DND-41 (cell line): ENCODE data around the gene CD37.
"Not testable (repeated sequence)": the region's sequence is repeated elsewhere in the genome, so short reads cannot be mapped to it uniquely, and the experiment has no call there.

Source experiments
- ATAC-seq: fragments of 200-7000 bp; cut with Tn5 transposase; 3 replicates; pipeline ENCODE4 v1.9.1; 2021; ENCODE audit warnings: low read depth; ENCODE audit not compliant: insufficient read depth
- DNase-seq: peaks from one replicate; pipeline ENCODE4 v3.0.0-alpha.2; 2020
- H2AFZ ChIP-seq: 2 replicates; pipeline ENCODE4 v1.6.0; 2012; ENCODE audit warnings: low read depth, low read length
- H3K27ac ChIP-seq: 2 replicates; pipeline ENCODE4 v1.5.1; 2012; ENCODE audit warnings: low read length, inconsistent platforms
- H3K27me3 ChIP-seq: fragments of 200-600 bp; sonication (generic); 2 replicates; pipeline ENCODE4 v1.6.0; 2012; ENCODE audit warnings: low read length, mild to moderate bottlenecking, inconsistent platforms; ENCODE audit not compliant: insufficient read depth, poor library complexity
- H3K36me3 ChIP-seq: 2 replicates; pipeline ENCODE4 v1.5.1; 2012; ENCODE audit warnings: low read length, inconsistent platforms; ENCODE audit not compliant: insufficient read depth
- H3K4me1 ChIP-seq: 2 replicates; pipeline ENCODE4 v1.5.1; 2012; ENCODE audit warnings: mild to moderate bottlenecking, low read length; ENCODE audit not compliant: insufficient read depth
- H3K4me2 ChIP-seq: 2 replicates; pipeline ENCODE4 v1.6.0; 2012; ENCODE audit warnings: mild to moderate bottlenecking, moderate library complexity, low read length, inconsistent platforms; ENCODE audit not compliant: insufficient read depth
- H3K4me3 ChIP-seq, 2 experiments: fragments of 200-600 bp in 1 of 2; shearing (Covaris generic) in 1 of 2; 2 replicates each; pipeline ENCODE4 v1.5.1; 2012 to 2016; ENCODE audit warnings: inconsistent platforms in 2 of 2, low read length in 2 of 2, mild to moderate bottlenecking in 2 of 2, low read depth in 1 of 2, moderate library complexity in 1 of 2
- H3K79me2 ChIP-seq: 2 replicates; pipeline ENCODE4 v1.6.0; 2012; ENCODE audit warnings: low read length, inconsistent platforms; ENCODE audit not compliant: insufficient read depth
- H3K9ac ChIP-seq: 2 replicates; pipeline ENCODE4 v1.6.0; 2012; ENCODE audit warnings: low read depth, mild to moderate bottlenecking, inconsistent platforms, low read length, moderate library complexity
- H3K9me3 ChIP-seq: 2 replicates; pipeline ENCODE4 v1.5.1; 2012; ENCODE audit warnings: low read length, moderate library complexity, mild to moderate bottlenecking, inconsistent platforms; ENCODE audit not compliant: insufficient read depth, severe bottlenecking
- H4K20me1 ChIP-seq: 2 replicates; pipeline ENCODE4 v1.6.0; 2012; ENCODE audit warnings: low read length; ENCODE audit not compliant: insufficient read depth
- EZH2 ChIP-seq: IDR thresholded peaks from 3 replicates; pipeline ENCODE4 v1.6.1; 2012; ENCODE audit warnings: borderline replicate concordance, low read depth, mild to moderate bottlenecking, moderate library complexity, low read length, inconsistent platforms; ENCODE audit not compliant: severe bottlenecking
- TF ChIP-seq, protein P1 (sequence below): IDR thresholded peaks from 2 replicates; pipeline ENCODE4 v1.5.1; 2012; ENCODE audit warnings: borderline replicate concordance, low read length, moderate library complexity, mild to moderate bottlenecking; ENCODE audit not compliant: poor library complexity, severe bottlenecking; ENCODE audit errors: extremely low read depth

The CD37 gene

GRCh38 chr19:49335071-49335783, at the start of gene CD37:
TSS of gene CD37 (plus strand) at chr19:49335406. CDS start at chr19:49335541, 135 bp downstream.
- H3K4me2 ChIP-seq = peak within 1 kb of the TSS; percentile 27; the same call in 1 of the 2 replicates
- H3K4me3 ChIP-seq = 0 out of 4 replicates have a peak within 1 kb of the TSS, but pooled peaks of 1 of the 2 experiments have one; percentile 8
- no peaks in the 10 kb centered on the region for H3K79me2 ChIP-seq
- no peaks in the 10 kb centered on the region for H3K27me3 ChIP-seq
- DNase-seq = peak; percentile 20
- H4K20me1 ChIP-seq = no peaks in the 10 kb centered on the region
- no peak within 1 kb of the TSS for H3K9ac ChIP-seq
- peaks cover 11% of the 10 kb centered on the region for H3K4me1 ChIP-seq
- H2AFZ ChIP-seq = 0 out of 2 replicates have a peak within 1 kb of the TSS, but pooled peaks have one; percentile 28
- TF ChIP-seq, protein P1, sequence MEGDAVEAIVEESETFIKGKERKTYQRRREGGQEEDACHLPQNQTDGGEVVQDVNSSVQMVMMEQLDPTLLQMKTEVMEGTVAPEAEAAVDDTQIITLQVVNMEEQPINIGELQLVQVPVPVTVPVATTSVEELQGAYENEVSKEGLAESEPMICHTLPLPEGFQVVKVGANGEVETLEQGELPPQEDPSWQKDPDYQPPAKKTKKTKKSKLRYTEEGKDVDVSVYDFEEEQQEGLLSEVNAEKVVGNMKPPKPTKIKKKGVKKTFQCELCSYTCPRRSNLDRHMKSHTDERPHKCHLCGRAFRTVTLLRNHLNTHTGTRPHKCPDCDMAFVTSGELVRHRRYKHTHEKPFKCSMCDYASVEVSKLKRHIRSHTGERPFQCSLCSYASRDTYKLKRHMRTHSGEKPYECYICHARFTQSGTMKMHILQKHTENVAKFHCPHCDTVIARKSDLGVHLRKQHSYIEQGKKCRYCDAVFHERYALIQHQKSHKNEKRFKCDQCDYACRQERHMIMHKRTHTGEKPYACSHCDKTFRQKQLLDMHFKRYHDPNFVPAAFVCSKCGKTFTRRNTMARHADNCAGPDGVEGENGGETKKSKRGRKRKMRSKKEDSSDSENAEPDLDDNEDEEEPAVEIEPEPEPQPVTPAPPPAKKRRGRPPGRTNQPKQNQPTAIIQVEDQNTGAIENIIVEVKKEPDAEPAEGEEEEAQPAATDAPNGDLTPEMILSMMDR = no peak
- no peak for TF ChIP-seq EZH2
- no peak for ATAC-seq
- no peaks in the 10 kb centered on the region for H3K9me3 ChIP-seq
- H3K27ac ChIP-seq = no peak within 1 kb of the TSS
- no peaks in the 10 kb centered on the region for H3K36me3 ChIP-seq

DNA sequence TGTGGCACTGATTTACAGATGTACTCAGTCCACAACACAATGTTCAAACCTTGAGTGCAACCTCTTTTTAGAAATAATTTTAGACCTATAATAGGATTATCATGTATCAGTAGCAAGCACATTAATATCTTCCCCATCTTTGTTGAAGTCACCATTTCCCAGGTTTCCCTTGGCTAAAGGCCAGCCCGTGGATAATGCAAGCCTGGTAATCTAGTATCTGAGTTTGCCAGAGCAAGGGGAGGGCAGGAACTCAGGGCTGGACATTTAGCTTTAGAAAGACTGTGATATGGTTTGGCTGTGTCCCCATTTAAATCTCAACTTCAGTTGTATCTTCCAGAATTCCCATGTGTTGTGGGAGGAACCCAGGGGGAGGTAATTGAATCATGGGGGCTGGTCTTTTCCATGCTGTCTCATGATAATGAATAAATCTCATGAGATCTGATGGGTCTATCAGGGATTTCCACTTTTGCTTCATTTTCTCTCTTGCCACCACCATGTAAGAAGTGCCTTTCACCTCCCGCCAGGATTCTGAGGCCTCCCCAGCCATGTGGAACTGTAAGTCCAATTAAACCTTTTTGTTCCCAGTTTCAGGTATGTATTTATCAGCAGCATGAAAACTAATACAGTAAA, 48.0 kb upstream of the CD37 start:
- H3K4me1 ChIP-seq = no peaks in the 10 kb centered on the region
- H2AFZ ChIP-seq = no peak overlapping the region
- DNase-seq (no peak), ATAC-seq (no peak)
- no peaks in the 10 kb centered on the region for H3K79me2 ChIP-seq
- H3K27me3 ChIP-seq = no peaks in the 10 kb centered on the region
- no peak overlapping the region for H3K27ac ChIP-seq
- no peak overlapping the region for H3K9ac ChIP-seq
- no peaks in the 10 kb centered on the region for H4K20me1 ChIP-seq
- TF ChIP-seq, protein P1 = no peak
- TF ChIP-seq EZH2 = no peak
- no peaks in the 10 kb centered on the region for H3K36me3 ChIP-seq
- H3K9me3 ChIP-seq = no peaks in the 10 kb centered on the region
- H3K4me3 ChIP-seq = no peak overlapping the region
- no peak overlapping the region for H3K4me2 ChIP-seq

DNA sequence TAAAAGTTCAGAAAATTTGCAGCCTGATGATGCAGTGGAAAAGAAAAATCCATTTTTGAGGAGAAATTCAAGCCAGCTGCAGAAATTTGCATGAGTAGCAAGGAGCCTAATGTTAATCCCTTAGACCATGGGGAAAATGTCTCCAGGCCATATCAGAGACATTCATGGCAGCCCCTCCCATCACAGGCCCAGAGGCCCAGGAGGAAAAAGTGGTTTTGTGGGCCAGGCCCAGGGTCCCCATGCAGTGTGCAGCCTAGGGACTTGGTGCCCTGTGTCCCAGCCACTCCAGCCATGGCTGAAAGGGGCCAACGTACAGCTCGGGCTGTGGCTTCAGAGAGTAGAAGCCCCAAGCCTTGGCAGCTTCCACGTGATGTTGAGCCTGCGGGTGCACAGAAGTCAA, 47.0 kb upstream of the CD37 start:
- H3K9me3 ChIP-seq, H2AFZ ChIP-seq, H3K4me3 ChIP-seq, H3K36me3 ChIP-seq, H3K4me1 ChIP-seq, ATAC-seq, H4K20me1 ChIP-seq, H3K79me2 ChIP-seq, H3K27ac ChIP-seq, H3K27me3 ChIP-seq, H3K9ac ChIP-seq, H3K4me2 ChIP-seq, DNase-seq: not testable (repeated sequence)

- H3K4me2 ChIP-seq, H3K27ac ChIP-seq, H3K36me3 ChIP-seq, H2AFZ ChIP-seq, H3K27me3 ChIP-seq, H3K9me3 ChIP-seq, H4K20me1 ChIP-seq, H3K9ac ChIP-seq, DNase-seq, H3K4me3 ChIP-seq, H3K4me1 ChIP-seq, H3K79me2 ChIP-seq, ATAC-seq: not testable (repeated sequence)
Observed at GRCh38 chr19:49289286-49289685, 45.9 kb upstream of the CD37 start.
